GM19328 (cell line): ENCODE data around the gene MAPK9.

Source experiments
- ATAC-seq: cut with Tn5 transposase; IDR thresholded peaks from one replicate; pipeline ENCODE4 v1.9.1; 2021; ENCODE audit warnings: mild to moderate bottlenecking, moderate library complexity; ENCODE audit not compliant: unreplicated experiment

Gene MAPK9

DNA sequence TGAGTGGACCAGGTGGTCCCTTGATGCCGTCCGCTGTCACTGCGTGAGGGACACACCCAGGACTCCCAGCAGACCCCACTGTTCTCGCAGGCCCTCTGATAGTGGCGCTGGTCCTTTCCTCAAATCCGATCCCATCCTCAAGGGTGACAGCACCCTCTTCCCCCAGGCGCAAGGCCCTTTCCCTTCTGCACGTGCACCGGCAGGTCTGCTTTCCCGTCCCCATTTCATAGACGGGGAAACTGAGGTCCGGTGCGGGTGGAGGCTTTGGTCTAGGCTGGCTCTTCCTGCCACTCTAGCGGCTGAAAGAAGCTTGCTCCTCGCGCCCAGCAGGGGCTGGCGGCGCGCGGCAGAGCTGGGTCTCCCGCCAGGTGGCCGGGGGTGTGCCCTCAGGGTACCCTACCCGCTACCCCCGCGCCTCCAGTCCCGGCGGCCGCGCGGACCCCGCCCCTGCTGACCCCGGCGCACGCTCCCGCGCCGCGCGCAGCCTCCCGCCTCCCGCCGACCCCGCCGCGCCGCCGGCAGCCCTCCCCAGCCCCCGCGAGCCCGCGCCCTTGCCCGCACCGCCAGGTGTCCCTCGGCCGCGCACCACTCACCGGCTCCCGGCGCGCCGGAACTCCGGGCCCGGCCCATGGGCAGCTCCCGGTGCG is 83.3 kb downstream of the MAPK9 start:
- ATAC-seq = peak; percentile 40

DNA sequence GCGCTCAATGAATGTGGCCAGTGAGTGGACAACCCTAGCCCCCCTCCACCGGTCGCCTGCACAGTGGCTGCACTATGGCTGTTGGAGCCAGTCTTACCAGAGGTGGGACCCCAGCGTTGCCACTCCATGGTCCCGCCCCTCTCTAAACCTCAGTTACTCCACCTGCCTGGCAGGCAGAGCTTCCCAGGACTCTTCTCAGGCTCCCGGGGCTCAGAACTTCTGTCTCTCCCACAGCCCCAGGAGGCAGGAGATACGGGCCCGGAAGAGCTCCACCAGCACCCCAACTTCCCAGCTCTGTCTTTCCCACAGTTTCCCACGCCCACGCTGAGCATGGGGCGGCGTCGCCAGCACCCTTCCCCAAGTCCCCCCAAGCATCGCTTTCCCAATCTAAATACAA is 83.8 kb downstream of the MAPK9 start:
- ATAC-seq = no peak

DNA sequence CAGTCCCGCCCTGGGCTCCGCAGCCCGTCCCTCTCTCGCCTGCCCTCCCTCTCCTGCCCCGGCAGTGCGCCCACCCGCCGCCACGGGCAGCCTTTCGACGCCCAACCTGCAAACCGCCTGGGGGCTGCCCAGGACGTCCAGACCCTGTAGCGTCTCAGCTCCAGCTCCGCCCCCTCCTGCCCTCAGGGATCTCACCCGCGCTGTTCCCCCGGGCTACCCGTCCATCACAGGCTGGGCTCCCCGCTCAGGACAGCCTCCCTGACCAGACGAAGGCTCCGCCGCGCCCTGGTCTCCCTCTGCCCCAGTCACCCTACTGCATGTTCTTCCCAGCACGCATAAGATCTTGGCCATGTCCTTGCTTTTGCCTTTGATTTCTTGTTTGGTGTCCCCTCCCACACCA is 84.3 kb downstream of the MAPK9 start:
- ATAC-seq = no peak

DNA sequence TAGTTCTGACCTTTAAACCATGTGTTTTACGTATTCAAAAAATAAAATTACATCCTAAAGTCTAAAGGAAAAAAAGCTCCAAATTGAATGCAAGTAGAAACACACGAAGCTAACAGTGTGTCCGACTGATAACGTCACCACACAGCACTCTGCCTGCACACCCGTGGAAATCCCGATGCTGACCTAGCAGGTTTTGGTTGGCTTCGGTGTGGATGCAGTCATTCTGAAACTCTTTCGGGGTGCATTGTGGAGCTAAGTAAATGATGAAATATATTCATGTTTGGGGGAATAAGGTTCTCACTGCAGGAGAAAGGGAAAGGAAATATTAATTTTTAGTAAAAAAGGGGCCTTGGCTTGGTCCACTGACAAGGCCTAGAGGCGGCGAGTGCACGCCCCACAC is 84.9 kb downstream of the MAPK9 start:
- ATAC-seq = no peak

DNA sequence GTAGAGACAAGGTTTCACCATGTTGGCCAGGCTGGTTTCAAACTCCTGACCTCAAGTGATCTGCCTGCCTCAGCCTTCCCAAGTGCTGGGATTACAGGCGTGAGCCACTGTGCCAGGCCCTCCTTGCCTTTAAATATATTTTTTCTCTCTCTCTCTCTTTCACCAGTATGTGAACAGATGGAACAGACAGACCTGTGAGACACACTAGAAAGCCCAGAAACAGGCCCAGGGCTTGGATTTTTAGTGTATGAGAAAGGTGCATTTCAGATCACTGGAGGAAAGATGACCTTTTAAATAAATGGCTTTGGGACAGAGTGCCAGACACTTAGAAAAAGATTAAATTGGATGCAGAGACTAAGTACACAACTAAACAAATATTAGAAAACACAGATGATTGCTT is 86.0 kb downstream of the MAPK9 start:
- ATAC-seq = no peak

DNA sequence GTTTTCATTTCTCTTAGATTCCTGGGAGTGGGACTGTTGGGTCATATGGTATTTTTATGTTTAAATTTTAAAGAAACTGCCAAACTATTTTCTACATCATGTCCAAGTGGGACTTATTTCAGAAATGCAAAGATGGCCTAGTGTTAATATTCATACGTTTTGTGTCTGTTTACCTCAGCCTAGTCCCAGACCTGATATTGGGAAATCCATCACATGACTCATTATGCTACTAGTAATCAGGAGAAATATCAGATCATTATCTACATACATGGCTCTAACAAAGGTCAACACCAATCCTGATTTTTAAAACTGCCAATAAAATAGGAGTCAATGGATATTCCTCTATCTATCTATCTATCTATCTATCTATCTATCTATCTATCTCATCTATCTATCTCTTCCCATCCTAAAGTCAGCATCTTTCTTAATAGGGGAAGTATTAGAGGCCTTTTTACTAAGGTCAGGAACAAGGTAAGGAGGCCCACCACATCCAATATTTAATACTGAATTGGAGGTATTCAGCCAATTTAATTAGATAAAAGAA is 87.5 kb downstream of the MAPK9 start:
- ATAC-seq = no peak

DNA sequence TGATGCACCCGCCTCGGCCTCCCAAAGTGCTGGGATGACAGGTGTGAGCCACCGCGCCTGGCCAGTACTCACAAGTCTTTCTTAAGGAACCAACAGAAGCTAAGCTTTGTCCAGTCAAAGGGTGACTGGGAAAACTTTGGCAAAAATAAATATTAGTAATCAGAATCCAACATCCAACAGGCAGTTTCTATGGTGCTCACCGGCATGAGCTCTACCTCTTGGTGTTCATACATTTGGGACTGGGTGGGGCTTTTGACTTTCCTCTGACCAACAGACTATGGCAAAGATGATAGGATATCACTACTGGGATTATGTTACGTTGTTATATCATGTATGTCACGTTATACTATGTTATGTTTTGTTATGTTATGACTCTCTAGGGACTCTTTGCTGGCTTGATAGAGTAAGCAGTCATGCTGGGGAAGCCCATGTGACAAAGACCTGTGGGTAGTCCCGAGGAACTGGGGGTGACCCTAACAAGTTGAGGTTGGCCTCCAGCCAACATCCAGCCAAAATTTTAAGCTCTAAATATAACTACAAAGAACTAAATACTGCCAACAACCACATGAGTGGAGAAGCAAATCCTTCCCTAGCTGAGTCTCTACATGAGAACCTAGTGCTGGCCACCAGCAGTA is 88.8 kb downstream of the MAPK9 start:
- ATAC-seq = no peak

DNA sequence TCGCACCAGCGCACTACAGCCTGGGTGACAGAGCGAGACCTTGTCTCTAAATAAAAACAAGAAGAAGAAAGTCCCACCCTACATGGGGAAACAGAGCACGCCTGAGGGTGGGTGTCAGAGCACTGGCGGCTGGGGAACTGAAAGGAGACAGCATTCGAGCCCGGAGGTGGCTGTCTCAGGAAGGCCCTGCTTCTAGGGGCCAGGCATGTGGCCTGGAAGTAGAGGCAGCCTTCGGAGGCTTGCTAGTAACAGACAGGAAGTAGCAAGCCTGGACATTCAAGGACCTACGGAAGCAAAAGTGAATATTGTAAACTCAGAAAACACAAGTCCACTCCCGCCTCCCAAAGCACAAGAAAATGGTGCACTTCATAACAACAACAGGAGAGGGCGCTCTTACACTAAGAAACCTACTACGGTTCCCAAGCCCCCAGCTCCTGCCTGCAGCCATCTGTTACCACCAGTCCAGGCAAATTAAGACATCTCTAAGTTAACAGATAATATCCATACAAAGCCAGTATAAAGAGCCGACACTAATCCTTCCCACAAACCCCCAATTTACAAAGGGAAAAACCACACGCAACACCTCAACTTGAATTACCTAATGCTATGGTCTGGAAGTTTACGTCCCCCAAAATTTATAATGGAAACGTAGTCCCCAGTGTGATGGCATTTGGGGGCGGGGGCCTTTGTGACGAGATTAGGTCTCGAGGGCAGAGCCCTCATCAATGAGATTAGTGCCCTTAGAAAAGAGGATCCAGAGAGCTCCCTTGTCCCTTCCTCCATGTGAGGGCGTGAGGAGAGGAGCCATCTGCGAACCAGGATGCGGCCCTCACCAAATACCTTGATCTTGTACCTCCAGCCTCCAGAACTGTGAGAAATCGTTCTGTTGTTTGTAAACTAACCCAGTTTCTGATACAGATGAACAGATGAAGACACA is 90.6 kb downstream of the MAPK9 start:
- no peak for ATAC-seq

DNA sequence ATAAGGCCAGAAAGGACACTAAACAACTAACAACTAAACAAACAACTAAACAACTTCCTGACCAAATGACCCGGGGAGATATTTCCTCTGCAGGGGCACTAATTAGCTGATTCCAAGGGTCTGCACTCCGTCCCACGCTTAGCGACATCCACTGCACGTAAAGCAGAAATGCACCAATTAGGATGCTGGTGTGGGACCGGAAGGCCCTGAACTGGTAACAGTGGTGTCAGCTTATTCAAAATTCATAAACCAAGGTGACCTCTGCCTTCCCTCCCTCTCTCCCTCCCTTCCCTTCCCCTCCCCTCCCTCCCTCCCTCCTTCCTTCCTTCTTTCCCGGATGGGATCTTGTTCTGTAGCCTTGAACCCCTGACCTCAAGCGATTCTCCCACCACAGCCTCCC is 92.5 kb downstream of the MAPK9 start:
- no peak for ATAC-seq

DNA sequence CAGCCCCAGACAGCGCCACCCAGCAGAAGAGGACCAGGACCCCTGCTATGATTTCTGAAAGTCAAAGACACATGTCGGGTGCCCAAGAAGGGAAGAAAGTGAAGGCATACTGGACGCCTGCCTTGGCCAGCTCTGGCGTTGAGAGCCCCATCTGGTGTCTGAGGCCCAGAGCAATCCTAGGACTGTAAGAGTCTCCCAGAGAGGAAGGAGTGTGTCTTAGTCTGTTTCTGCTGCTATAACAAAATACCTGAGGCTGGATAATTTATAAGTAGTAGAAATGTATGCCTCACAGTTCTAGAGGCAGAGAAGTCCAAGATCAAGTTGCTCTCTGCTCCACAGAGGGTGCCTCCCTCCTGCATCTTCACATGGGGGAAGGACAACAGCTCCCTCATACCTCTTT is 93.7 kb downstream of the MAPK9 start:
- ATAC-seq = no peak

DNA sequence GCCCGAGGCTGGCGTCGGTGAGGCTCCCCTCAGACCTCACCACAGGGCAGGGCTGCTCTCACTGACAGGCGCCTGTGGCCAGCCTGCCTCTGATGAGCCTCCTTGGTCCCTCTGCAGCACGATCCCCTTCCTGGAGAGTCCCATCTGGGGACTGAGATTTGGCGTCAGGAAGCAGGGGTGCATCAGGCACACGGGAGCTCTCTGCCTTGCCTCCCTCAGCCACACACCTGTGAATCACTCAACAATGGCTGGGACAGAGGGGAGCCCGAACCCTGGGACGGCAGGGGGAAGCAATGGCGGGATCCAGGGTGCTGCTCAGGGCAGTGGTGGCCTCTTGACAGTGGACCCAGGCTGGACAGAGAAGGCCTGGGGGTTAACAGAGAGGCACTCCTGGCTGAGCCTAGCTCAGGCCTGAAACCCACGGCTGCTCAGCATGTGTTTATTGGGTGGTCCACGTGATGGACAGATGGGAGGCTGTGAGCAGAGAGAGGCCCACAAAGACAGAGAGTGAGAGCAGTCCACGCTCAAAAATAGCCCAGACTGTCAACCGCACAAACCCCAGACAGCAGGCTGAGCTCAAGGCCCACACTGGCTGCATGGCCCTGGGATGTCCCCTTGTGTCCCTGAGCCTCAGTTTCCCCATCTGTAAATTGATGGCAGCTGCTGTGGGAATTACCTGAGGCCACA is 94.7 kb downstream of the MAPK9 start:
- no peak for ATAC-seq

DNA sequence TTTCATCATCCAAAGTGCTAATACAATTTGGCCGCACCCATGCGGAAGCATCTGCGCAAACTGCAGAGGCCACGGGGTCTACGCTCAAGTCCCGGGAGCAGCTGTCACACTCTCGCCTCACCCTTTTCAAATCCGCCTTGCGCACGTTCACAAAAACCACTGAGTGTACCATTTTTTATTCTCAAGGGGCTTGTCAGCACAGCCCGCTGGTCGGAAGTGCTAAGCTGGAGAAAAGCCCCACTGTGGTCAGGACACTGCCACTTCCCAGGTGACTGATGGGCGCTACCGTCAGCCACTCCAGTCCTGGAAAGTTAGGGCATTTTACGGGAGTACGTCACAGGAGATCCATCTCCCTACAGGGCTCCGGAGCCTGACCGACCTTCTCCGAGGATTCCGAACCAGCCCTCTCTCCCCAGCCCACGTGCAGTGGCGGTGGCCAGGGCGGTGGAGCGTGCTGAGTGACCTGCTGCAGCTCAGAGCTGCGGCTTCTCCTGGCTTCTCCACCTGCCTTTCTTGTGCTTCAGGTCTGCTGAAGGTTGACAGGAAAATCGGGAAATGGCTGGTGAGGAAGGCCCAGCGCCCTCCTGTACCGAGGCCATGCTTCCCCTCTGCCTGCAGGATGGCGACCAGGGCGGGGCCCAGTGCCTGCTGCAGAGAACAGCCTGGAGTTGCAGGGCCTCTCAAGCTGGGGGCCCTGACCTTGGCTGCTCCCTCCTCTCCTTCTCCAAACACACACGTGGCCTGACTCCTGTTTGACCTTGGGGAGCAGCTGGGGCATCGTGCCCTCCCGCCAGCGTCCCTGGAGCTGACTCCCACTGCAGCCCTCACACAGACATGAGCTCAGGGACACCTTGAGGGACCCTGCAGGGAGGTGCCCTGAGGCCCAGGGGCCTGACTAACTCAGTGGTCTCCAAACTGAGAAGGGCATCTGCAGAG is 97.2 kb downstream of the MAPK9 start:
- ATAC-seq = no peak

DNA sequence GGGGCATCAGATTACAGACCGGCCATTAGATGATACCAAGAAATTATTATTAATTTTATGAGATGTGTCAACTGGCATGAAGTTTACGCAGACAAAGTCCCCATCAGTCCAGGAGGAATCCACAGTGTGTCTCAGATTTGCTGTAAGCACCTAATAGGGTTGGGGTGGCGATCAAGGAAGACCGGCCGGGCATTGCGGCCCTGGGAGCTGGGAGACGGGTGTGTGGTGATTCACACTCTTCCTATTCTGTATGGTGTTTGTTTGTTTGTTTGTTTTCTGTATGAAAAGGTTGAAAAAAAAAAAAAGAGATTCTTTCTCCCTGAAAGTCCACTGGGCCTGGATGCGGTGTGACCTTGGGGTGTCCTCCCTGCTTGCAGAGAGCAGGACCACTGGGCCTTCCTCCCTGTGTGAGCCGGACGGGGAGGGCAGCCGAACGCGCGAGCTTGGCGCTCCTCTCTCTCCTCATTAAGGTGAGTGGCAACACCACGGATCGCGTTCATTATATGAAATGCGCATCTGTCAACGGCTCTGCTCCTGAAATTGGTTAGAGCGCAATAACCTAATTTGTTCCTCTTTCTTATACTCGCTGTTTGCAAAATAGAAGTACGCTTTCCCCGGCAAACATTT is 98.0 kb downstream of the MAPK9 start:
- no peak for ATAC-seq

DNA sequence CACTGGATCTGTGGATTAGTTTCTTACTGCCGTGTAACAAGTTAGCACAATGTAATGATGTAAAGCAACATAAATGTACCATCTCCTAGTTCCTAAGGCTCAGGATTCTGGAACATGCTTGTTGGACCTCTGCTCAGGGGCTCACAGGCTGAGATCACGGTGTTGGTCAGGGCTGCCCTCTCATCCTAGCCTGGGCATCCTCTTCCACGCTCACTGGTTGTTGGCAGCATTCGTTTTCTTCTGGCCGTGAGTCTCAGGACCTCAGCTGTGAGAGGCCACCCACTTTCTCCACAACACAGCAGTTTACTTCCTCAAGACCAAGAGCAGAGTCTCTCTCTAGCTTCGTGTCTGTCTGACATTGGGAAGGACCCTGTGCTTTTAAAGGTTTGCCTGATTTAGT is 100.2 kb downstream of the MAPK9 start:
- ATAC-seq = no peak

DNA sequence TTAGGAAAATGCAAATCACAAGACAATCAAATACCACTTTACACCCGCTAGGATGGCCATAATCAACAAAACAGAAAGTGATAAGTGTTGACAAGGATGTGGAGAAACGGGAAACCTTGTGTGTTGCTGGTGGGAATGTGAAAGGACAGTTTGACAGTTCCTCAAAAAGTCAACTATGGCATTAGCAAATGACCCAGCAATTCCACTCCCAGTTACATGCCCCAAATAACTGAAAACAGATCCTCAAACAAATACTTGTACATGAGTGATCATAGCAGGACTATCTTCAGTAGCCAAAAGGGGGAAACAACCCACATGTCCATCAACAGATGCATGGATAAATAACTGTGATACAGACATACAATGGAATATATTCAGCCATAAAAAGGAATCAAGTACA is 104.1 kb downstream of the MAPK9 start:
- ATAC-seq = no peak
